Endothelial cell of umbilical vein (primary cell): Measurements from ENCODE around the gene INSC. TPM values are rescaled to one million over a fixed set of nuclear protein-coding genes. Genes with fewer than 3 reads are reported as not detected.

ENCODE experiments used
- BruUV-seq: library from RNA; stranded (reverse); fragments of 400-500 nt; replicated peaks from 2 replicates; lab custom pipeline; 2021; lab: Mats Ljungman, UMichigan
- CTCF ChIA-PET: fragments of 300-600, 350-600 bp; sonication (Branson Sonifier 250); formaldehyde crosslinking; loops from one replicate; lab custom pipeline; 2021; ENCODE audit warnings: antibody characterized with exemption, inconsistent platforms; lab: Charles Lee
- POLR2A ChIA-PET: fragments of 300-600, 350-600 bp; sonication (Branson Sonifier 250); formaldehyde crosslinking; loops from one replicate; lab custom pipeline; 2021; ENCODE audit warnings: antibody characterized with exemption, inconsistent platforms; lab: Charles Lee
- DNase-seq: peaks from one replicate; pipeline ENCODE4 v3.0.0-alpha.2; 2011; ENCODE audit warnings: low read depth, low spot score
- FAIRE-seq: peaks from 2 replicates; lab custom pipeline; 2011; peaks lifted over from hg19 to GRCh38; lab: Jason Lieb, UNC
- H2AFZ ChIP-seq: 2 replicates; pipeline ENCODE4 v1.6.0; 2012; ENCODE audit warnings: low read depth, low read length, control low read depth, inconsistent platforms
- H3K27ac ChIP-seq: 2 replicates; pipeline ENCODE4 v1.5.1; 2011; ENCODE audit warnings: low read depth, mild to moderate bottlenecking, control low read depth, low read length, moderate library complexity; ENCODE audit not compliant: insufficient read depth
- H3K27me3 ChIP-seq, 2 experiments: 2 replicates each; pipeline versions ENCODE4 v1.6.0 to v1.6.1; 2011; ENCODE audit warnings: low read length in 2 of 2, mixed read lengths in 1 of 2; ENCODE audit not compliant: control insufficient read depth in 2 of 2, insufficient read depth in 2 of 2
- H3K36me3 ChIP-seq, 2 experiments: 2 replicates in 1 of 2; 3 replicates in 1 of 2; pipeline ENCODE4 v1.5.1; 2011; ENCODE audit warnings: low read length in 2 of 2, mild to moderate bottlenecking in 1 of 2, moderate library complexity in 1 of 2; ENCODE audit not compliant: control insufficient read depth in 2 of 2, insufficient read depth in 2 of 2; ENCODE audit errors: extremely low read depth in 1 of 2
- H3K4me1 ChIP-seq: 3 replicates; pipeline ENCODE4 v1.5.1; 2011; ENCODE audit warnings: mild to moderate bottlenecking, low read length; ENCODE audit not compliant: control insufficient read depth, insufficient read depth; ENCODE audit errors: extremely low read depth
- H3K4me2 ChIP-seq: 2 replicates; pipeline ENCODE4 v1.6.1; 2011; ENCODE audit warnings: low read length, control low read depth, mixed read lengths; ENCODE audit not compliant: insufficient read depth
- H3K4me3 ChIP-seq, 3 experiments: fragments of 200-600 bp in 1 of 3; sonication (generic), shearing (Covaris generic) in 1 of 3; replicated peaks in 1 of 3; 2 replicates each; pipeline ENCODE4 v1.5.1; 2011 to 2016; ENCODE audit warnings: control low read depth in 3 of 3, low read length in 3 of 3, mild to moderate bottlenecking in 2 of 3, inconsistent platforms in 1 of 3, low read depth in 1 of 3, moderate library complexity in 1 of 3; ENCODE audit not compliant: insufficient read depth in 1 of 3
- H3K79me2 ChIP-seq: 2 replicates; pipeline ENCODE4 v1.6.0; 2012; ENCODE audit warnings: low read length, inconsistent platforms; ENCODE audit not compliant: control insufficient read depth, insufficient read depth
- H3K9ac ChIP-seq: replicated peaks from 2 replicates; pipeline ENCODE3; 2011; ENCODE audit warnings: low read length, control low read depth; ENCODE audit not compliant: insufficient read depth; ENCODE audit errors: extremely low read depth
- H3K9me1 ChIP-seq: replicated peaks from 3 replicates; pipeline ENCODE4 v1.6.0; 2011; ENCODE audit warnings: mild to moderate bottlenecking, low read length; ENCODE audit not compliant: control insufficient read depth, insufficient read depth; ENCODE audit errors: extremely low read depth
- H3K9me3 ChIP-seq: replicated peaks from 2 replicates; pipeline ENCODE4 v1.5.1; 2012; ENCODE audit warnings: low read length, inconsistent platforms; ENCODE audit not compliant: control insufficient read depth, insufficient read depth
- H4K20me1 ChIP-seq: replicated peaks from 2 replicates; pipeline ENCODE3; 2011; ENCODE audit warnings: mild to moderate bottlenecking, low read length; ENCODE audit not compliant: control insufficient read depth, insufficient read depth; ENCODE audit errors: extremely low read depth
- CTCF ChIP-seq, 2 donors: IDR thresholded peaks; 1 replicate in 1 of 2; 2 replicates in 1 of 2; pipeline ENCODE4 v1.5.1; 2011; ENCODE audit warnings: low read length in 2 of 2, mild to moderate bottlenecking in 2 of 2, moderate library complexity in 2 of 2, control low read depth in 1 of 2, inconsistent platforms in 1 of 2, low read depth in 1 of 2; ENCODE audit not compliant: insufficient read depth in 1 of 2; ENCODE audit errors: extremely low read depth in 1 of 2
- EZH2 ChIP-seq: IDR thresholded peaks from 2 replicates; pipeline ENCODE4 v1.6.1; 2012; ENCODE audit warnings: borderline replicate concordance, low read depth, mild to moderate bottlenecking, moderate library complexity, low read length, inconsistent platforms; ENCODE audit not compliant: severe bottlenecking
- FOS ChIP-seq: IDR thresholded peaks from 2 replicates; pipeline ENCODE4 v1.6.1; 2011; ENCODE audit warnings: mild to moderate bottlenecking, low read length, moderate library complexity, borderline replicate concordance; ENCODE audit not compliant: insufficient read depth
- GATA2 ChIP-seq: IDR thresholded peaks from 2 replicates; pipeline ENCODE4 v1.7.0; 2011; ENCODE audit warnings: low read depth, mild to moderate bottlenecking, moderate library complexity, mixed read lengths, low read length; ENCODE audit not compliant: insufficient read length, insufficient read depth
- JUN ChIP-seq: IDR thresholded peaks from 2 replicates; pipeline ENCODE4 v1.6.1; 2011; ENCODE audit warnings: borderline replicate concordance, low read depth; ENCODE audit not compliant: insufficient read length, insufficient read depth
- MAX ChIP-seq: IDR thresholded peaks from 2 replicates; pipeline ENCODE4 v1.6.1; 2011; ENCODE audit not compliant: insufficient read depth, insufficient read length
- MYC ChIP-seq: IDR thresholded peaks from one replicate; pipeline ENCODE4 v1.6.1; 2011; ENCODE audit warnings: mild to moderate bottlenecking, low read depth, low read length
- POLR2A ChIP-seq: IDR thresholded peaks from 2 replicates; pipeline ENCODE4 v1.6.1; 2012; ENCODE audit warnings: low read depth, mild to moderate bottlenecking, control low read depth, low read length
- POLR2AphosphoS5 ChIP-seq: IDR thresholded peaks from 2 replicates; pipeline ENCODE4 v1.6.1; 2012; ENCODE audit warnings: low read depth, mild to moderate bottlenecking, control low read depth, low read length, moderate library complexity; ENCODE audit not compliant: insufficient read depth
- dilution Hi-C: fragments of 300-500 bp; cut with MboI; formaldehyde crosslinking; loops from one replicate; pipeline ENCODE4 v1.15.0; 2019; ENCODE audit warnings: low sequenced_read_pairs; ENCODE audit not compliant: extremely low pct_ligation_motif_present
- intact Hi-C: fragments of 100-400 bp; cut with micrococcal nuclease; formaldehyde crosslinking; loops from one replicate; pipeline ENCODE4 v1.10.0; 2022
- polyA plus RNA-seq, 4 experiments: library from polyadenylated mRNA; depleted of rRNA in 3 of 4; stranded (reverse) in 3 of 4; unstranded in 1 of 4; fragments of >200 nt; gene quantifications; 2 replicates each; pipeline versions ENCODE4 v1.2.1 to v1.2.3, GENCODE V29; 2011 to 2012; ENCODE audit warnings: missing spikeins in 1 of 4
- total RNA-seq: library from RNA; stranded (reverse); gene quantifications from 2 replicates; pipeline ENCODE4 v1.2.3, GENCODE V29; 2021

Gene INSC
- total and polyA plus RNA-seq, 2 donors (not counting 3 experiments of a cell fraction or from before 2014, with no cell fraction given) = not detected

- DNase-seq = no peak
- CTCF ChIA-PET = no interaction called here
- Histone ChIP-seq H3K9me3 (no peaks in the 10 kb centered on the region), H3K36me3 (no peaks in the 10 kb centered on the region), H3K27ac (no peak overlapping the region), H3K27me3 (no peaks in the 10 kb centered on the region), H3K79me2 (no peaks in the 10 kb centered on the region), H3K9ac (no peak overlapping the region), H3K4me3 (no peak overlapping the region), H3K9me1 (no peaks in the 10 kb centered on the region), H3K4me1 (no peaks in the 10 kb centered on the region), H2AFZ (no peak overlapping the region), H4K20me1 (no peaks in the 10 kb centered on the region), H3K4me2 (no peak overlapping the region)
- intact Hi-C loops = no loop called here
- POLR2A ChIA-PET = no interaction called here
- no peak for TF ChIP-seq POLR2A
- TF ChIP-seq JUN = no peak
- no peak for TF ChIP-seq CTCF (IDR thresholded peaks at IDR 0.05; ENCODE audit: extremely low read depth in 1 of 2, insufficient read depth in 1 of 2, low read depth in 1 of 2, low read length in 2 of 2)
- no peak for TF ChIP-seq POLR2AphosphoS5
- TF ChIP-seq MAX = no peak
- TF ChIP-seq GATA2 = no peak
- TF ChIP-seq MYC = no peak
- TF ChIP-seq FOS = no peak
- TF ChIP-seq EZH2 = no peak
- BruUV-seq = no TSS peak
- dilution Hi-C loops = no loop called here
- FAIRE-seq = no peak
Observed at GRCh38 chr11:15293975-15294620, 179.4 kb downstream of the INSC start.
